NOMO-1 treated with DMSO at 0.1 percent for 48 hours (cell line): ENCODE results near the gene NEURL2.
A peak's percentile ranks its signal among the peaks of the same experiment; 100 is the strongest.
"Not testable (repeated sequence)": the region's sequence is repeated elsewhere in the genome, so short reads cannot be mapped to it uniquely, and the experiment has no call there.

Experiments
- DNase-seq: peaks from one replicate; lab custom pipeline; 2025; ENCODE audit not compliant: unreplicated experiment; lab: John Stamatoyannopoulos, UW

The NEURL2 gene, protein sequence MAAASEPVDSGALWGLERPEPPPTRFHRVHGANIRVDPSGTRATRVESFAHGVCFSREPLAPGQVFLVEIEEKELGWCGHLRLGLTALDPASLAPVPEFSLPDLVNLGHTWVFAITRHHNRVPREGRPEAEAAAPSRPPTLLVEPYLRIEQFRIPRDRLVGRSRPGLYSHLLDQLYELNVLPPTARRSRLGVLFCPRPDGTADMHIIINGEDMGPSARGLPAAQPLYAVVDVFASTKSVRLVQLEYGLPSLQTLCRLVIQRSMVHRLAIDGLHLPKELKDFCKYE

DNA sequence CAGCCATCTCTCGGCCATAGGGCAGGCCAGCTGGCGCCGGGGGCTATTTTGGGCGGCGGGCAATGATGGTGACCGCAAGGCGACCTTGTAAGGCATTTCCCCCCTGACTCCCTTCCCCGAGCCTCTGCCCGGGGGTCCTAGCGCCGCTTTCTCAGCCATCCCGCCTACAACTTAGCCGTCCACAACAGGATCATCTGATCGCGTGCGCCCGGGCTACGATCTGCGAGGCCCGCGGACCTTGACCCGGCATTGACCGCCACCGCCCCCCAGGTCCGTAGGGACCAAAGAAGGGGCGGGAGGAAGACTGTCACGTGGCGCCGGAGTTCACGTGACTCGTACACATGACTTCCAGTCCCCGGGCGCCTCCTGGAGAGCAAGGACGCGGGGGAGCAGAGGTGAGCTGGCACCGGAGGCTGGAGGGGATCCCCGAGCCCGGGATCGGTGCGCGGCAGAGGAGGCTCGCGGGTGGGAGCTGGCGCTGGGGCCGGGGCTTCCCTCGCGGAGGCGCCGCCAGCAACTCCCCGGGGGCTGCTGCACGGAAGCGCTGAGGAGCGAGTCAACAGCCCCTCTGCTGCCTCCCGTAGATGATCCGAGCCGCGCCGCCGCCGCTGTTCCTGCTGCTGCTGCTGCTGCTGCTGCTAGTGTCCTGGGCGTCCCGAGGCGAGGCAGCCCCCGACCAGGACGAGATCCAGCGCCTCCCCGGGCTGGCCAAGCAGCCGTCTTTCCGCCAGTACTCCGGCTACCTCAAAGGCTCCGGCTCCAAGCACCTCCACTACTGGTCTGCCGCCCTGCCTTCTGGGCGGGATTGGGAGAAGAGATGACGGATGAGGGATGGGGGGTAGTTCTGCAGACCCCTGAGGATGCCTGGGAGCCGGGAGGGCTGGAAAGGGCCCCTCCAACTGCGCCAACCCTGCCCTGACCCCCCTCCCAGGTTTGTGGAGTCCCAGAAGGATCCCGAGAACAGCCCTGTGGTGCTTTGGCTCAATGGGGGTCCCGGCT lies at the start of gene NEURL2, which contains the start of gene CTSA:
NEURL2 (minus strand) TSS at position 224 of the 999 bp plus-strand sequence; CDS start at position 7, 217 bp downstream.
CTSA (plus strand) TSS at position 351 of the 999 bp plus-strand sequence; CDS start at position 585, 234 bp downstream.
- peak; percentile 77 for DNase-seq

DNA sequence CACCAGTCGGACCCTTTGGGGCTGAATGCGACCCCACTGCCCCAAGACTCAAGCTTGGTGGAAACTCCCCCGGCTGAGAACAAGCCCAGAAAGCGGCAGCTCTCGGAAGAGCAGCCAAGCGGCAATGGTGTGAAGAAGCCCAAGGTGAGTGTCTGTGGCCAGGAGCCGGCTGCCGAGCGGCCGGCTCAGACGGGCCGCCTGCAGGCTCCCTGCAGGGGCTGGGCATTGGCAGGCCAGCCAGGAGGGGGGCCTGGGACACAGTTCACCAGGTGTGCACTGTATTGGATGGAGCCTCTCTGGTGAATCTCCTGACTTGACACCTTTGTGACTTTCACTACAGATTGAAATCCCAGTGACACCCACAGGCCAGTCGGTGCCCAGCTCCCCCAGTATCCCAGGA lies 49.5 kb upstream of the NEURL2 start:
- DNase-seq, result no peak

DNA sequence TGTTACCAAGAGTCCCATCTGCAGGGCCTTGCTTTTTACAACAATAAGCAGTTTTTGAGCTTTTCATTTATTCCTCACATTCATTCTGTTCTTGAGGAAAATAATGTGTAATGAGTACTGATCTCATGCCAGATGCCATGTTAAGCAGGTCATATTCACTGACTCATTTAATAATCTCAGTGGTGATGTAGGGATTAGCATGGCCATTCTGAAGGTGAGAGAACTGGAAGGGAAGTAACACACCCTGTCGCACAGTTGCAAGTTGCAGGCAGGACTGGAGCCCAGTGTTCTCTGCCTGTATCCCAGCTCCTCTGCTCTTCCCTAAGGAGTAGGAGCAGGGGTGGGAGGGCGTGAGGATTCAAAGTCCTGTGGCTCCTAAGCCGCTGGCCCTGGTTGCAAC lies 49.0 kb upstream of the NEURL2 start:
- no peak for DNase-seq

DNA sequence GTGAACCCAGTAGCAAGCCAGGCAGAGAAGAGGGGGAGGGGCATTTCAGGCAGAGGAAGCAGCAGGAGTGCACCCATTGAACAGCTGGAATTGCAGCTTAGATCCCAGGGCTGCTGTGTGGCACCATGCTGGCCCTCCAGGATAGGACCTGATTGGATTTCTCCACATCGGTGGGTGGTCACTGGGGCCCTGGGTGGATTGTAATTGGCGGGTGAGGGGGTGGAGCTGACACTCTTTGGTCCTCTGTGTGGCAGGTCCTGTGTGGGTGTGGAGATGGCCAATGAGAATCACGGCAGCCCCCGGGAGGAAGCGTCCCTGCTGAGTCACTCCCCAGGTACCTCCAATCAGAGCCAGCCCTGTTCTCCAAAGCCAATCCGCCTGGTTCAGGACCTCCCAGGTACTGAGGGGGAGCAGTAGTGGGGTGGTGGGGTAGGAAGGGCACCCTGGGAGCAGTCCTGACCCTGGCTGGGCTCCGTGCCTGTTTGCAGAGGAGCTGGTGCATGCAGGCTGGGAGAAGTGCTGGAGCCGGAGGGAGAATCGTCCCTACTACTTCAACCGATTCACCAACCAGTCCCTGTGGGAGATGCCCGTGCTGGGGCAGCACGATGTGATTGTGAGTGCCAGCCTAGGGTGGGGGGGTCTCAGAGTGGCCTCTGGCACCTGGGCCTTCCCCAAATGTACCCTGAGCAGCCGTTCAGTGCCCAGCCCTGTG lies 47.9 kb upstream of the NEURL2 start:
- DNase-seq, result no peak

DNA sequence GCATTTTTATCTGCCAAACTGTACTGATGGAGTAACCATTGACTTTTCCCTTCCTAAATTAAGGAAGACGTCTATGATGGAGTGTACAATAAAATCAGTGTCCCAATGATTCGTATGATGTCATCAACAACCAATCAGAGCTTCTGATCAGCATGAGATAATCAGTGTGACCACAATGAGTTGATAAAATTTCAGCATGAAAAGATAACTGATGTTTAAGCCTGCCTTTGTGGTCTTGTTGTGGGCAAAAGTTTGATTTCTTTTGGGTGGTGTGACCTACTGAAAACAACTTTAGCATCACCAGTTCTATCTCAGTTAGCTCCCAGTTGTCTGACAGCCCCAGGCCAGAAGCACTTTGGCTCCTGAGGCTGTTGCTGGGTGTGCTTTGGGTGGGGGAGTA lies 46.8 kb upstream of the NEURL2 start:
- no peak for DNase-seq

DNA sequence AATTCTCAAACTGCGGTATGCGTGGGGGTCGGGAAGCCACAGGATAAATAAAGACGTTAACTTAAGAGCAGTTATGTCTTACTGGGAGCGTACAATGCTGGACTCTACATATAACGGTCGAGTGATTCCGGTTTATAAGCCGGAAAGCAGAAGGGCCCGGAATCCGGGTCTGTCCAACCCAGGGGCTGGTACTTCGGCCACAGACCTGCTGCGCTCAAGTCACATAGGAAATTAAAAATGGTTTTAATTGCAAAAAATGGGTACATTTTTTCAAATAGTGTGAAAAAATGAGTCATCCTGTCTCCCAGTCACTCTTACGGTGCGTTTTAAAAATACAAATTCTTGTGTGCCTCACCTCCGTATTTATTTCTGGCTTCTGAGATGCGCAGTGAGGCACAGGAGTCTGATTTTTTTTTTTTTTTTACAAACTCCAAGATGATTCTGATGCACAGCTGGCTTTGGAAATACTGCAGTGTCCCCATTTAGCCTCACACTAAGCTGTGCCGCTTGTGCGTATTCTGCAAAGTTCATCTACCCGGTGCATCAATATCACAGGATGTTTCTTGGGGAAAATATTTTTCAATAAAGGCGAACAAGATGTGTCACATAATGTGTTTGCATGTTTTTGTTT lies 44.5 kb upstream of the NEURL2 start:
- no peak for DNase-seq

DNA sequence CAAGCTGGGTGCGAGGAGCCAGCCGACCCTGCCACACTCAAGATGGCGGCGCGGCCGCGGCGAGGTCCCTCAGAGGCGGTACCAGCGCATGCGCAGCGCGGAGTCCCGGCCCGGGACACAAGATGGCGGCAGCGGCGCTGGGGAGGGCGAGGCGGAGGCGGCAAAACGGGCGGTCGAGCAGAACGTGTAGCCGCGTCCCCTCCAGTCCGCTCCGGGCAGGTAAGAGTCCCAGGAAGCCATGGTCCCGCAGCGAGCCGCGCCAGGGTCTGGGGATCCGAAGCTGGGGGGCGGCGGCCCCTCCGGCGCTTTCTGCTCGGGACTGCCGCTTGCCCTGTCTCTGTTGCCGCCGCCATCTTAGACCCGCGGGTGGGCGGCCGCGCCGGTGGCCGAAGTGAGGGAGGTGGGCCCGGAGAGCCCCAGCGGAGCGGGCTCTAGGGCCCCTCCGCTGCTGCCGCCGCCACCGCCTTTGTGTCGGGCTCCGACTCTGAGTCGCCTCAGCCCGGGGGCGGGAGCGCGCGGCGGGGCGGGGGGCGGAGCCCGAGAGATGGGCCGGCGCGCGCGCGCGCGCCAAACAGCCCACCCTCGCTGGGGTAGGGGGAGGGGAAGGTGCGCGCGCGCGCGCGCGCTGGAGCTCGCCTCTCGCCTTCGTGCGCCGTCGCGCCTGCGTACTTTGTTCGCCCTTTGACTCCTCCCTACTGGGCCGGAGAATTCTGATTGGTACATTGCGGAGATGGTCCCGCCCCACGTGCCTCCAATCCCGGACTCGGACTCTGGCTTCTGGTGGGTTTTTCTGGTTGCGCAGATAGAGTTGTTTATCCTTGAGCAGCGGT lies 43.8 kb upstream of the NEURL2 start, which contains the start of gene PCIF1:
PCIF1 (plus strand) TSS at position 98 of the 830 bp plus-strand sequence. CDS start 4,317 bp downstream, outside the sequence.
- peak; percentile 95 for DNase-seq

DNA sequence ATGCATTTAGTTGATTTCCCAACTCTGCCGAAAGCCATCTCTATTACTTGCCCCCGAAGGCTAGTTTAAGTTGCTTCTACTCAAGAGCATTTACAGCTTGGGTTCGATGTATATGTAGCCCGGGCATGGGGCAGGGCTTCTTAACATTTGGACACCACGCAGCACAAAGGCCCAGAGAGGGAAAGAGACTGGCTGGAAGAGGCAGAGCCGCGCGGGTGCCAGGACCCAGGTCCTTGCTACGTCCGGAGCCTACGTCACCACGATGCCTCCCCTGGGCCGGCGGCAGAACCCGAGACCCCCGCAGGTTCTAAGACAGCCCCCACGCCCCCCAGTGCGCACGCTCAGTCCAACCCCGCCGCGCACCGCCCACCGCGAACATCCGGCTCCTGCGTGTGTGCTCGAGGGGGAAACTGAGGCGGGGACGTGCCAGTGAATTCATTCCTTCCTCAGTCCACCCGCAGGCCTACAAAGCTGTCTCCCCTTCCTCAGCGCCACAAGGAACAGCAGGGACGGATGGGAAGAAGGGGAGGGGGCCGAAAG lies 43.1 kb upstream of the NEURL2 start:
- DNase-seq, result peak; percentile 42

DNA sequence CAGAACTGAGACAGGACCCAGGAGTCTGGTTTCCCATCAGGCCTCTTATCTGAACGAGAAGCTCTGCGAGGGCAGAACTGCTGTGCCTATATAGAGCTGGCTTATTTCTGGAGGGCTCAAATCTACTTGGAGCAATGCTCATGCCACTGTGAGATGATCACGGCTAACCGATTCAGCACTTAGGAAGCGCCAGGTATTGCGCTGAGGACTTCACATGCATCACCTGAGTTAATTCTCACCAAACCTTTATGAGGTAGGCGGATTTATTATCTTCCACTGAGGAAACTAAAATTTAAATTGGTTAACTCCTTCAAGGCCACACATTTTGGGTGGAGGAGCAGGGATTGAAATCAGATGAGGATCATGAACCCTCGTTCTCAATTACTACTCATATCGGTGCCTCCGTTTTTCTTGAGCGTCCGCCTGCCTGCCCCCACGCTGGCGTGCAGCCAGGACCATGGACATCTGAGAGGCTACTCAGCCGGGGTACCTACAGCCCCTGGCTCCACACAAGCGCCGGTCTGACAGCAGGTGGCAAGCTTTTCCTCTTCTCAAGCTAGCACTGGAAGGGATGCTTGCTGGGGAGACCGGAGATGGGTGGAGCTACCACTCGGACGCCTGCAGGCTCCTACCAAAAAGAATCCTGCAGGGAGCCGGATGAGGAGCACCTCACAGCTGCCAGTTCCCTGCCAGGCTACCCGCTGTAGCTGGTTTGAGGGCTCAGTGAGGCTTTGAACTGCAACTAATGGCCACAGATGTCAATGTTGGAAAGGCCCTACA lies 42.4 kb upstream of the NEURL2 start:
- peak; percentile 68 for DNase-seq

DNA sequence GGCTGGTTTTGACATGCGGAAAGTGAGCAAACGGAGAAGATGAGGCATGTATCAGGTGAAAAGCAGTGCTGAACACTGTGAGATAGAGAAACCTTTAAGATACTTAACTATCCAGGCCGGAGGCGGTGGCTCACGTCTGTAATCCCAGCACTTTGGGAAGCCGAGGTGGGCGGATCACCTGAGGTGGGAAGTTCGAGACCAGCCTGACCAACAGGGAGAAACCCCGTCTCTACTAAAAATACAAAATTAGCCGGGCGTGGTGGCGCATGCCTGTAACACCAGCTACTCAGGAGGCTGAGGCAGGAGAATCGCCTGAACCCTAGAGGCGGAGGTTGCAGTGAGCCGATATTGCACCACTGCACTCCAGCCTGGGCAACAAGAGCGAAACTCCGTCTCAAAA lies 40.7 kb upstream of the NEURL2 start:
- not testable (repeated sequence) for DNase-seq

DNA sequence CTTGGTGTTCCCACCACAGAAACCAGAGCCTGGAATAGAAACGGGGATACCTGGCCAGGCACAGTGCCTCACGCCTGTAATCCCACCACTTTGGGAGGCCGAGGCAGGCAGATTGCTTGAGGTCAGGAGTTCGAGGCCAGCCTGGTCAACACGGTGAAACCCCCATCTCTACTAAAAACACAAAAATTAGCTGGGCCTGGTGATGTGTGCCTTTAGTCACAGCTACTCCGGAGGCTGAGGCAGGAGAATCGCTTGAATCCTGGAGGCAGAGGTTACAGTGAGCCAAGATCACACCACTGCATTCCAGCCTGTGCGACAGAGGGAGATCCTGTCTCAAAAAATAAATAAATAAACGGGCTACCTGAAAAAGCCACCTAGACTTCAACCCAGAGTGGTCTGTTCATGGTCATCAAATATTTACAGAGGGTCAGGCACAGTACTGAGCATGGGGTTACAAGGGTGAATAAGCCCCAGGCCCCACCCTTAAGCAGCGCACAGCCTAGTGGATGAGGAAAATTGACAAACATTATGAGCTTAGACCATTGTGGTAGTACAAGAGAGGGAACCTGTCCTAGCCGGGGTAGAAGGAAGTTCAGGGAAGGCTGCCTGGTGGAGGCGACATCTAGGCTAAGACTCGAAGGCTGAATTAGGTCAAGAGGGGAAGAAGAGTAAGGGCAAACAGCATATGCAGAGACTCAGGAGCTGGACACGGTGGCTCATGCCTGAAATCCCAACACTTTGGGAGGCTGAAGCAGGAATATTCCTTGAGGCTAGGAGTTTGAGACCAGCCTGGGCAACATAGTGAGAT lies 36.3 kb upstream of the NEURL2 start:
- no peak for DNase-seq

DNA sequence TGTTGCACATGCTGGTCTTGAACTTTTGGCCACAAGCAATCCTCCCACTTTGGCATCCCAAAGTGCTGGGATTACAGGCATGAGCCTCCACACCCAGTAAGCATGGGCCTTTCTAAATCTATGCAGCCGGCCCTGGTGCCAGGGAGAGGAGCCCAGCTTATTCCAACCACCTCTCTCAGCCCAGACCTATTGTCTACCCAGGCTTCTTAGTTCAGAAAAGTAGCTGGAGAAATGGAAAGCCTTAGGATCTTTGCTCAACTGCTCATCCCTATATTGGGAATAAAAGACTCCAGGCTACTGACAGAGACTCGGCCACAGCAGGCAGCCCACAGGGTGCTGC lies 35.7 kb upstream of the NEURL2 start:
- no peak for DNase-seq

DNA sequence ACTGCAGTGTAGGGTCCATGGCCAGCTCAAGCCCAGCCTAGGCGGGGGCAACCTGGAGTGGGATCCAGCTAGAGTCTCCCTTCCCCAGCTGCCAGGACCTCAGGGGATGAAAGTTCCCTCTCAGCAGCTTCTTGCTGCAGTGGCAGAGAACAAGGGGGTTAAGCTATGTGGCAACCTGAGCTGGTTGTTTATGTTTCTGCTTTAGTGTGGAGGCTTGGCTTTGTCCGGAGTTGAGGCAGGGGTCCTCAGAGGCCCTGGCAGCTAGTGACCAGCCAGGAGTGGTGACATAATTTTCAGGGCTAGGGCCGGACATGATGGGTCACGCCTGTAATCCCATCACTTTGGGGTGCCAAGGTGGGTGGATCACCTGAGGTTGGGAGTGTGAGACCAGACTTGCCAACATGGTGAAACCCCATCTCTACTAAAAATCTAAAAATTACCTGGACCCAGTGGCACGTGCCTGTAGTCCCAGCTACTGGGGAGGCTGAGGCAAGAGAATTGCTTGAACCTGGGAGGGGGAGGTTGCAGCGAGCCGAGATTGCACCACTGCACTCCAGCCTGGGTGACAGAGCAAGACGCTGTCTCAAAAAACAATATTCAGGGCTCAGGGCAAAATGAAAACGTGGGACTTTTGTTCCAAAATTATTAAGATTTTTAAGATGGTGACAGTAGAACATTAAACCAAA lies 35.0 kb upstream of the NEURL2 start:
- DNase-seq, result no peak

DNA sequence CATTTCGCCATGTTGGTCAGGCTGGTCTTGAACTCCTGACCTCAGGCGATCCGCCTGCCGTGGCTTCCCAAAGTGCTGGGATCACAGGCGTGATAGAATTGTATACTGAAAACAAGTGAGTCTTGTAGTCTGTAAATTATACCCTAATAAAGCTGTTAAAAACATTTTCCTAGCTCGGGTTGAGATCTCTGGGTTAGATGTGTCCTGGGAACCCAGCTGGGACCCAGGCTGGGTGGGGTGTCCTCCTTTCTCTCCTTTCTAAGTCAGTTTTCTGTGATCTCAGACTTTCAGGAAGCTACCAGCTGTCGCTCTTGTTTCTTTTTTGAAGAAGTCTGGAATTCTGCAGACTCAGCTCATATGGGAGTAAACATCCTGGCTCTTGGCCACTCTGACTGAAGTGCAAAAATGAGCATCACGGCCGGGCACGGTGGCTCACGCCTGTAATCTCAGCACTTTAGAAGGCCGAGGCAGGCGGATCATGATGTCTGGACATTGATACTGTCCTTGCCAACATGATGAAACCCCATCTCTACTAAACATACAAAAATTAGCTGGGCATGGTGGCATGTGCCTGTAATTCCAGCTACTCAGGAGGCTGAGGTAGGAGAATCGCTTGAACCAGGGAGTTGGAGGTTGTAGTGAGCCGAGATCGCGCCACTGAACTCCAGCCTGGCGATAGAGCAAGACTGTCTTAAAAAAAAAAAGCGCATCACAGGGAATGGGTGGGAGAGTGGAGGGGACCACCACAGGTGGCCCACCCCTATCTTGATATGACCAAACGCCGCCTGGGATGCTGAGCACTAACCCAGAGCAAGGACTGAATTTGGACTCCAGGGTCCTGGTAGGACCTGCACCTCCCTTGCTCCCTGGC lies 33.6 kb upstream of the NEURL2 start:
- DNase-seq, result no peak

DNA sequence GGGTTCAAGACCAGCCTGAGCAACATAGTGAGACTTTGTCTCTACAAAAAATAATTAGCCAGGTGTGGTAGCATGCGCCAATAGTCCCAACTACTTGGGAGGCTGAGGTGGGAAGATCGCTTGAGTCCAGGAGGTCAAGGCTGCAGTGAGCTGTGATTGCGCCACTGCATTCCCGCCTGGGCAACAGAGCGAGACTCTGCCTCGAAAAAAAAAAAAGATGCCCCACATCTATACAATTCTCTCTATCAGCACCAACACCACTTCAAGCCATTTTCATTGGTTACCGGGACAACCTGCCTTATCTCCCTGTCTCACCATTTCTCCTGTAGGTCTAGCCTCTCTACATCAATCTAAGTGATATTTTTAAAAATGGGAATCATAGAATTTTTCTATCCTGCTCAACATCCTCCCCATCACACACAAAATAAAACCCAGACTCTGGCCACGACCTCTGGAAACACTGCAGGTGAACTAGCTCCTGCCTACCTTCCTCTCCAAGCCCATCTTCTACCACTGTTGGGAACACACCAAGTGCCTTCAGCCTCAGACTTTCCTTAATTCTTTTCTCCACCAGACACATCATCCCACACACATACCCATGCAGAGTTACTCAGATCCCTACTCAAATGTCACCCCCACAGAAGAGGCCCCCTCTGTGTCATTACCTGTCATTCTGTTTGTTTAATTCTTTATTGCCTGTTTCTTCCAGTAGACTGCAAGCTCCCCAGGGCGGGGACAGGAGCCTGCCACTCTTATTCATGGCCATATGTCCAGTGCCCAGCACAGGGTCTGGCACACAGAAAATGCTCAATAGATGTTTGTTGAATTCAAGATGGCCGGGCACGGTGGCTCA lies 30.6 kb upstream of the NEURL2 start:
- no peak for DNase-seq
